Fibroblast of skin of scalp (primary cell): ENCODE measurements around the gene R3HDM1.
A peak's percentile ranks its signal among the peaks of the same experiment; 100 is the strongest.

Experiments
- DNase-seq: peaks from one replicate; pipeline ENCODE4 v3.0.0-alpha.2; 2013

The R3HDM1 gene

DNA sequence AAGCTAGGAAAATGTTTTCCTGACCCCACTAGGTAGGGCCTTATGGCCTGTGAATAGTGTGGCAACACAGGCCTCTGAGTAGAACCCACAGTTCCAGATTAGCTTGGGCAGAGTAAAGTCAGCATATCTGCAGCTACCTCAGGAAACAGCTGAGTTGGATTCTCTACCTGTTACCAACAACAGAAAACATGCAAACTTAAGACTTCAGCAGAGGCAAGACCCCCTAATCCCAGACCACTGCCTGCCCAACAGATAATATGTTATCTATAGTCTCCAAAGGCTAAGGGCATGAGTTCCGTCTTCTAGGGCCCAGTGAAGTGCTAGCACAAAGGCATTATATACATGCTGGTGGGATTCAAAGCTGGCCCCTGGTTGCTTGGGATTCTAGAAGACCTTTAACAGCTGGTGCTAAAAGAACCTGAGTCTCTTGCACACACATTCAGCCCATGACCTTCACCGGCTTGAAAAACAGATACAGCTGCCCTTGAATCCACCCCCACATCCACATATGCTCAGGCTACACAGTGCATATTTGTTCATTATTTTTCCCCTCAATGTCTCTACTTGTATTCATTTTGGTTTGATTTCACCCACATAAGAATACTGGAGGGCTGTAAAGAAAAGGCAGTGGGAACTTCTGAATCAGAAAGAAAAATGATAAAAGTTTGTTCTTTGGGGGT is 196.9 kb downstream of the R3HDM1 start:
- no peak for DNase-seq

DNA sequence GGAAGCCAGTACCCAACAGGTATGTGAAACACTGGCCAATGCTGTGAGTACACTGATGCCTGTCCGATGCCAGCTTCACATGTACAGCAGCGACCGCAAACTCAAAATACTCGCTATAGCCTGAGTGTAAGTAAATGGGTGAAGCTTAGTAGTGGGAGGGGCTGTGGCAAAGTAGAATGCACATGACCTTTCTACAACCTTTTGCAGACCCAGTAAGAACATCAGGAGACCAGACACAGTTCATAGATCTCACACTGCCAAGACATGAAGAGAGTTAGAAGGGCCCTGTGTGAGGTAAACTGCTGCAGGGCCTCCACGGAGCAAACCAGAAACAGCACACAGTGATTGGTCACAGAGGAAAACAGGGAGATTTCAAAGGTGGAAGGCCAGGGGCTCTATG is 201.3 kb downstream of the R3HDM1 start:
- no peak for DNase-seq

DNA sequence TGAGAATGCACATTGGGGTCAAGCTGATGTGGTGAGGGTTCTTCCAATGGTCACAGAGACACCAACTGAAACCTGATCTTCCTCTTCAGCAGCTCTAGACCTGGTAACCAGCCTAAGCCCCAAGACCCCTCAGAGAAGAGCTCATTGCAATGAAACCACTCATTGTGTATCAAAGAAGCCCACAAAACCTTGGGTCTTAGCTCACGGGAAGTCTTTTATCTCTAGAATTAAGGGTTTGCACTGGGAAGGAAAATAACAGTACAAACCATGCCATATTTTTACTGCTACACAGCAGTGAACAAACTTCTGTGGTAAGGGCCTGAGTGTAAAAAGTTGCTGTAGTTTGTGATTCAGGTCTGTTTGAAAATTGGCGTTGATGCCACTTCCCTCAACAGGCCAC is 201.8 kb downstream of the R3HDM1 start:
- DNase-seq, result no peak

DNA sequence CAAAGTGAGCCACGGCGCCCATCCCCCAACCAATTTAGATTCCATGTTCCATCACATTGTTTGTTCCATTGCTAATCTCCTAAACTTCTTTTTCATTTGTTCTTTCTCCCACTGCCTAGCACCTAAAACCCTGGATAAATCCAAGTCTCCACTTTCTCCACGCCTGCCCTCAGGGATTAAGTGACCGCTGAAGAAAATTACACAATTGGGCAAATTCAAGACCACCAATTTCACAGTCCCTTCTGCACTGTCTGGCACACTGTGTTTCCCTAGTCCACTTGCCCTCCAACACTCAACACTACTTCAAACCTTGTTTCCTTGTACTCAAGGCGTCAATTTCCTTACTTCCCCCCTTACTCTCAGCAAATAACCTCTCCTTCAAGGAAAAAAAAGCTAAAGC is 205.3 kb downstream of the R3HDM1 start:
- no peak for DNase-seq

DNA sequence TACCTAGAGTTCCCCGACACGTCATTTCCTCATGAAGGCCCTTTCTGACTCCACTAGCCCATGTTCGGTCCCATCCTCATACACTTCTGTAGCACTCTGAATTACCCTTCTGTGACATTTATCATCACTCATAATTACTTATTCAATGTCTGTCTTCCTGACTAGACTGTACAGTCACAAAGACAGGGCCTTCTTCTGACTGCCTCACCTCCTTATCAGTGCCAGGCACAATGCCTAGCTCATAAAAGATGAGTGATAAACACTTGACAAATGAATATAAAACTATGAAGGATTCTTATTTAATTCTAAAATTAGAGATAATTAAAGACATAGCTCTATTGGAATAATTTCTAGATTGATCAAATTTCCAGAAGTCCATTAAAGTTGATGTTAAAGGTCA is 208.9 kb downstream of the R3HDM1 start:
- DNase-seq, result no peak

DNA sequence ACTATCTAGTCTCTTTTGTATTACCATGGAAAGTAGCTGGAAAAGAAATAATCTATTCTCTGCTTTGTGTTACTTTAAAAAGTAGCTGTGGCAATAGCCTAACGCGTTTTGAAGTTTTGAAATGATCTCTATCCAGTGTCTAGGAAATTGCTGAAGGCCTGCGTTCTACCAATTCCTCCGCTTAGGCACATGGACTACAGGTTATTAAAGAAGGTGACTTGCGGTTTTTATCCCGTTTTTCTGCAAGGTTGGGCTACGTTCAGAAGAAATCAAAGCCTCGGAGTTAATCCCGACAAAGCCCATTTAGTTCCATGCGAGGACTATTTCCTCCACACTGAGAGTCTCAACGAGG is 209.7 kb downstream of the R3HDM1 start:
- DNase-seq, result no peak

DNA sequence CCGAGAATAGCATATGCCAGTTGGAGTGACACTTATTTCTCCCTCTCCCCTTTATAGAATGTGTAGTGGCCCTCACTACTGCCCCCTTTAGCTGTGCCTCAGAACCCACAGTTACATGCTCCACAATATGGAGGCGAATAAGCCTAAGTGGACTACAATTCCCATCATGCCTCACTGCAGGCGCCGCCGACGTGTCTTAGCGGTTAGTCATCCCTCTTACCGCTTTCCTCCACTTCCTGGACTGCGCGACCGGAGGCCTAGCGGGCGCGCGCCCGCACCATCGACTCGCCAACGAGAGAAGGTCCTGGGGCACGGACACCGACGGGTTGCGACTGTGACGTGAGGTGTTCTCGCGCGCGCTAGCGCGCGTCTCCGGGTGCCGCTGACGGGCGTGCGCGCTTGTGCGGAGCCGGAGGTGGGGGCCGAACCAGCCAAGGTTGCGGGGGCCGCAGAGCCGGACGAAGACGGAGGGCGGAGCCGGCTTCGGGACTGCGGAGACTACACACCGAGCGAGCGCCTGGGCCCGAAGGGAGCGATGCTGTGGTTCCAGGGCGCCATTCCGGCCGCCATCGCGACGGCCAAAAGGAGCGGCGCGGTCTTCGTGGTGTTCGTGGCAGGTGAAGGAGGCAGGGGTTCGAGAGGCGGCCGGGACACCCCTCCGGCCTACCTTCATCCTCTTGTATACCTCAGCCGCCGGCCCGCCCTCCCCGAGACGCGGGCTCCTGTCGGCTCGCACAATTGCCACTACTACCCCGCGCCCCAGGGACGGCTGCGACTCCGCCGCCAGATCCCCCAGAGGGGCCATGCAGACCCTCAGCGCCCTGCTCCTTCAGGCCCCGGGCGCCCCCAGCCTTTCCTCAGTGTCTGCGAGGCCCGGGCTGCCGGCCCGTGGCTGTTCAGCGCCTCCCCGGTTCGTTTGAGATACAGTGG is 210.4 kb downstream of the R3HDM1 start, which contains the start of gene UBXN4:
Gene UBXN4 (plus strand): TSS at position 461 of the 930 bp plus-strand sequence. CDS start 75 bp downstream, at position 536.
- DNase-seq, result peak; percentile 99

DNA sequence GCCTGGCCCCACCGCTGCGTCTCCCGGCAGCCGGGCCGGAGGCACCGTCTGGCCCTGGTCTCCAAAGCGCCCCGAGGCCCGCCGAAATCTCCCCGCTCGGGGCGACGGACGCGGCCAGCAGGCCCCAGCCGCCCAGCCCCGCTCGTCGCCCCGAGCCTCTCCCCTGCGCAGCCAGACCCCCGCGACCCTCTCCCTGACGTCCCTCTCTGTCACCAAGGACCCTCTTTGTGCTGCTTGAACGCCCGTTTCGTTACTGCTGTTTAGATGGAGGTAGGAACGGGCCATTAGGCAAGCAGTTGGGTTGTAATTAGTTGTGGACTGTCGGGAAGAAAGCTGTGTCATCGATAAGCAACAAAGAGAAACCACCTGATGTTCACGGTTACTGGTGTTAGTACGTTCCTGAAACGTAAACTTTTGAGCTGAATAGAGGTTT is 211.1 kb downstream of the R3HDM1 start:
- DNase-seq, result peak; percentile 43

DNA sequence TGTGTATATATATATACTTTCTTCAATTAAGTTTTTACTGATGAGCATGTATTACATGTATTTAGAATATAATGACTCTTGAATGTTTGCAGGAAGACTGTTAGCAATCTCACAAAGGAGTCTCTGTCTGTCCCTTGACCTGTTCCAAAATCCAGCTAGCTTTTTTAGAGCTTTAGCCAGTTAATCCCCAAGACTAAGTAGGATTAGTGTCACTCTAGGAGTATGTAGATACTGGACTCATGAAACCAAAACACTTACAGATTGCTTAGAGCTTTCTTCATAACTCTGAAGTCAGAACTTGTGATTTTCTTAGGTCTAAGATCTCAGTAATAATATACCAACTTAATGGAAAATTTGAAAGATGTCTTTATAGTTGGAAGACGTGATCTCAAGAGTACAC is 212.6 kb downstream of the R3HDM1 start:
- DNase-seq, result no peak

DNA sequence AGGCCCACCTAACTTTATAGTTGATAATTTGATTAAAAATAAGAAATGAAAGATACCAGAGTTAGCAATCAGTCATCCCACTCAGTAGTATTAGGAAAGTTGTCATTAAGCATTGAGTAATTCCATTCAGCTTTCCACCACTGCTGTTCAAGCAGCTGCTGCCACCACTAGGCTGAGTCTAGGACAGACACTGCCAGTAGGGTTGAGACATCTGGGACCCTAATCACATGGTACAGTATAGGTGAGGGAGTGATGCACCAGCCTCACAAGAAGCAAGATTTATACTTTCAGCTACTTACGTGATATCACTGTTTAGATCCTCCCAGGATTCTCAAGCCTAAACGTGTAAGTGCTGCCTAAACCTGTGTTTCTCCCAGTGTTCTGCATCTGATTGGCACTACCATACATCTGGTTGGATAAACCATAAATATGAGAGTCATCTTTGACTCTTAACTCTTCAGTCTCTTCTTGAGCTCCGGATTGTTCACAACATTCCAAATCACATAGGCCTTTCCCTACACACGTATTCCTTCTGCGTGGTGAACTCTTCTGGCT is 213.6 kb downstream of the R3HDM1 start:
- DNase-seq, result peak; percentile 27

DNA sequence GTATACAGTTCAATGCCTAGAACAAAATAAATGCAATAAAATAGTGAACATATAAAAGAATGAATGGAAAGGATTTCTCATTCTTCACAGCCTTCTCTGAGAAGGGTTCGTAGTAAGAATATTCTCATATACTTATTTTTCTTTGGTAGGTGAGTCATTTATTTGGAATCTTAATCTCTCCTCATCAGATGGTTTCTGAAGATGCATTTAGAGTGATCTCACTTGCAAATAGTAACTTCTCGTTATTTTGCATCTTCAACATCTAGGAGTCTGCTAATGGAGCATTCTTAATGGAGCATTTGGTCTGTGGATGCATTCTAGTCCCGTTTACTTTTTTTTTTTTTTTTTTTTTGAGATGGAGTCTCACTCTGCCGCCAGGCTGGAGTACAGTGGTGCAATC is 214.3 kb downstream of the R3HDM1 start:
- peak; percentile 85 for DNase-seq

DNA sequence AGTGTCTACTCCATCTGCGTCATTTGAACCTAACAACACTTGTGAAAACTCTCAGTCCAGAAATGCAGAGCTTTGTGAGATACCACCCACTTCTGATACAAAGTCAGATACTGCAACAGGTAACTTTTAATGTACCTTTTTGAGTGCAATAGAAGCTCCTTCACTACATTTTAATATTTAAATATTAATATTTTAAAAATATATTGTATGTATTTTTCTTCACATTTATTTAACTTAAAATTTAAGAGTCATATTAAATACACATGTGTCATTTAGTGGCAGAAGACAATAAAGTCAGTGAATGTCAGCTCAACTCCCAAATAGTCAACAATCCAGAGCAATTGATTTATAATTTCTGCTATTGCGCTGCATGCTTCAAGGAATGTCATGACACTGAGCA is 224.3 kb downstream of the R3HDM1 start:
- no peak for DNase-seq

DNA sequence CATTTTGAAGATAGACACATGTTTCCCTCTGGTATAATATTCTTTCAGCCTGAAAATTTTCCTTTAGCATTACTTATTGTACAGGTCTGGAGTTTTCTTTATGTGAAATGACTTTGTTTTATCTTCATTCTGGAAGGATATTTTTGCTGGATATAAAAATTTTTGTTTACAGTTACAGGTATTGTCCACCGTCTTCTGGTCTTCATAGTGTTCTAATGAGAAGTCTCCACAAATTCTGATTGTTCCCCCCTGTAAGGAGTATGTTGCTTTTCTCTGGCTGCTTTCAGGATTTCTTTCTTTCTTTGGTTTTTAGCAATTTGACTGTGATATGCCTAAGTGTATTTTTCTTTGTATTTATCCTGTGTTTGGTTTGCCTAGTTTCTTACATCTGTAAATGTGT is 225.4 kb downstream of the R3HDM1 start:
- no peak for DNase-seq

DNA sequence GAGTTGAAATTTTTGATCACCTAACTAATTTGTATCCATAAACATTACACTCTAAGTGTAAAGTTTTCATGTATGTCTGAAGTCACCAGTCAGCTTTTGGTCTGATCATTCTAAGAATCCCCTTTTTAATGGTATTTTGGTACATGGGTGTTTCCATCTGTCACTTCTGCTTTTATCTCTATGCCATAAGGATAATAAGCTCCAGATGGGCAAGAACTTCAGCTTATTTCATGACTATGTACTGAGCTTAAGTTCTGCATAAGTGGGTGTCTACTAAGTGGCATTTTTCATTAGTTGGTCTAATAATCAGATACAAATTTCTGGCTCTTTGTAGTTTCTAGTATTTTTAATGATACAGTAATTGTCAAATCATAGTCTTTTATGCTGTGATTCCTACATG is 230.7 kb downstream of the R3HDM1 start:
- DNase-seq, result no peak

DNA sequence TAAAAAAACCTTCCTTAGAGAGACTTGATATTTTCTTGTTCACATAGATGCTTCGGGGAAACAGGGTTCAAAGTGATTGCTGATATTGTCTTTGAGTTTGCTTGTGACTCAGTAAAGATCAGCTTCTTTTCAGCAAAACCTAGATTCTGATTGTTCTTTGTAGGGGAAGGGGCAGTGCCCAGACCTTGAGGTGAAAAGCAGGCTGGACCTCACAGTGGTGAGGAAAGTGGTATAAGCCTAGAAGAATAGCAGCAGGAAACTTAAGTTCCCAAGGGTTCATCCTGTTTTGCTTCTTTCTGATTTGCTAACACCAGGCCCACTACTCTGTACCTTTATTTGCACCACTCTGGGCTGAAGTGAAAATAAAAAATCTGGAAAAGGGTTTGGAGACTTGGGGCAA is 231.2 kb downstream of the R3HDM1 start:
- no peak for DNase-seq

DNA sequence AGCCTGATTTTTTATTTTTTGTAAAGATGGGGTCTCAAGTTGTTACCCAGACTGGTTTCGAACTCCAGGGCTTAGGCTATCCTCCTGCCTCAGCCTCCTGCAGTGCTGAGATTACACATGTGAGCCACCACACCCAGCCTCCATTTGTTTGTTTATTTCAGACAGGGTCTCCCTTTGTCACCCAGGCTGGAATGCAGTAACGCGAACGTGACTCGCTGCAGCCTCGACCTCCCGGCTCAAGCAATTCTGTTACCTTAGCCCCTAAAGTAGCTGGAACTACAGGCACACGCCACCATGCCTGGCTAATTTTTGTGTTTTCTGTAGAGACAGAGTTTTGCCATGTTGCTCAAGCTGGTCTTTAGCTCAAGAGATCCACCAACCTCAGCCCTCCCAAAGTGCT is 237.6 kb downstream of the R3HDM1 start:
- no peak for DNase-seq

DNA sequence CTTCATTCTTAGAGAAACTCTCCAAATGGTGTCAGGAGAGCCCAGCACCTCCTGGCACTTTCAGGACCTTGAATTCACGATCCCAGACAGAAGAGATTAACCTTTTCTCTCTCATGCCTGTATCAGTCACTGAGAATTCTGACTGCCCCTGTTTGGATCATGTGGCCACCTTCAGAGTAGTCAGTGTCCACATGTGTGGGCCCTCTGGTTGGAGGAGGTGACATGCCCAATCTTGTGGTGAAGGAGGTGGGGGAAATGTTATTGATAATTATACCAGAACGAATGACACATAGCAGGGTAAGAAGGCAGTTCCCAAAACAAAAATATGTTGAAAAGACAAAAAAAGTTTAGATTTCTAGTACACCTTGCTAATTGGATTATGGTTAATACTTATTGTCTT is 242.0 kb downstream of the R3HDM1 start:
- no peak for DNase-seq

DNA sequence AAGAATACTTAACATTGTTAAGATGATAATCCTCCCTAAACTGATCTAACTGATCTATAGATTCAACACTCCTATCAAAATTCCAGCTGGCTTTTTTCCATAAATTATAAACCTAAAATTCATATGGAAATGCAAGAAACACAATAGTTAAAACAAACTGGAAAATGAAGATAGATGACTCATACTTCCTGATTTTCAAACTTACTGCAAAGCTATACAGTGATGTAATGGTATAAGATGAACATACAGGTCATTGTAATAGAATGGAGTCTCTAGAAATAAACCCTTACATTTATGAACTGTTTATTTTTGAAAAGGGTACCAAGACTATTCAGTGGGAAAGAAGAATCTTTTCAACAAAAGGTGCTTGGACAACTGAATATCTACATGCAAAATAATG is 242.6 kb downstream of the R3HDM1 start:
- peak; percentile 48 for DNase-seq
